NCI-H2029 treated with DMSO at 0.1 percent for 48 hours (cell line): ENCODE results near the gene DAG1.
"Not testable (repeated sequence)": the region's sequence is repeated elsewhere in the genome, so short reads cannot be mapped to it uniquely, and the experiment has no call there.

Experiments
- DNase-seq: peaks from one replicate; lab custom pipeline; 2025; lab: John Stamatoyannopoulos, UW

DAG1 gene

DNA sequence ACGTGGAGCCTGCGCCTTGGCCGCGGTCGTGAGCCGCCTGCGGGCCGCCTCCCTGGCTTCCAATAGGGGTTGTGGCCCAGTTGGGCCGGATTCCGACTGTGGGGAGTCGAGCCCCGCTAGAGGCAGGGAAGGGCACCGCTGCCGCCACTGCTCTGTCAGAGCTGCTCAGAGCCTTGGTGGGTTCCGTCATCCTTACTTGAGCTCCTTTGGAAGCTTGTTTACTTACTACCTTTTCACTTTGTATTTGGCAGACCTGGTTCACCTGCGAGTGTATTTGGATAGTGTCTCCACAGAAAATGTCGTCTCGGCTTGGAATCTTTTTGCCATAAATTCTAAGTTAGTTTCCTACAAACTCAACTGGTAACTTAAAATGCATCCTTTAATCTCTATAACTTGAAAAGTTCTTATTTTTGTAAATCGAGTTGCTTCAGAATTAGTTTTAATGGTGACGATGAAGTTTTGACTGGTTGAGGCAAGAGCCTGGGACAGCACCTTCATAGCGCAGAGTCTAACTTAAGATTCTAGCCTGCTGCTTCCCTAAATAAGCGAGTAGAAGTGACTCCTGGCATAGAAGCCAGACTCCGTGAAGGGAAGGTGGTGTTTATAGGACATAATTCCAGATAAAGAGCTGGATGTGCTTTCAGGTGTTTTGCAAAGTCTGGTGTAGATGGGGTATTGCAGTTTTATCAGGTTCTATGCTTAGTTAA is 800 bp downstream of the DAG1 start:
- no peak for DNase-seq

- DNase-seq = no peak
Observed at GRCh38 chr3:49471856-49472495, 1.9 kb downstream of the DAG1 start.

- DNase-seq = no peak
Observed at GRCh38 chr3:49476563-49476962, 6.5 kb downstream of the DAG1 start.

DNA sequence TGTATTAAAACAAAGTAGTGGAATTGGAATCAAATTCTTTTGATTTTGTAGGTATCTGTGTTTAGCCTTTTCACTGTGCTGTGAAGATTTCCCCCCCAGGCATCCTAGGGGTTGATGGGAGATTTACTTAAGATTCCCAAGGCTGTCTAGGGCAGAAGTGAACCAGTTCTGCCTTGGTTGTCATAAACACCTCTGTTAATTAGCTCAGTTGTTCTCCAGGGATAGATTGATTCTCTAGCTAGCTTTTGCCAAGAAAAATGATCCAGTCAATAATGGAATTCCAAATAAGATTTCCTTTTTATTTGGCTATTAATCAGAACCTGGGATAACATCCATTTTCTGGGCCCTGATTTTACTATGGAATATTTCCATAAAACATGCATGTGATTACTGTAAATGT is 12.7 kb downstream of the DAG1 start:
- DNase-seq = no peak

DNA sequence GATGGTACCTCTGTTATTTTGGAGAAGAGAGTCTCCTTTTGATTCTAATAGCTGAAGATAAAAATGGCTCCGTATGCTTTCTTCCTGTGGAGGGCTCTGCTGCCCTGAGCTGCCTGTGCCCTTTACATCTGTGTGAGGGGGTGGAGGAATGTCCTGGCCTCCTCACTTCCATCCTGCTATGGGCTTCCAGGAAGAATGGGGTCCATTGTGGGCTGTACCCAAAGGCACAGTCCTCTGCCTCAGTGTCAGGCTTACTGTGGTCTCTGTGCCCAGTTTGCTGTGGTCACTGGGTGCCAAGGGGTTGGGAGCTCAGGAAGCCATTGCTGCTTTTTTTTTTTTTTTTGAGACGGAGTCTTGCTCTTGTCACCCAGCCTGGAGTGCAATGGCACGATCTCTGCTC is 14.4 kb downstream of the DAG1 start:
- no peak for DNase-seq

GRCh38 chr3:49489247-49489646 is 19.2 kb downstream of the DAG1 start:
- DNase-seq = no peak

DNA sequence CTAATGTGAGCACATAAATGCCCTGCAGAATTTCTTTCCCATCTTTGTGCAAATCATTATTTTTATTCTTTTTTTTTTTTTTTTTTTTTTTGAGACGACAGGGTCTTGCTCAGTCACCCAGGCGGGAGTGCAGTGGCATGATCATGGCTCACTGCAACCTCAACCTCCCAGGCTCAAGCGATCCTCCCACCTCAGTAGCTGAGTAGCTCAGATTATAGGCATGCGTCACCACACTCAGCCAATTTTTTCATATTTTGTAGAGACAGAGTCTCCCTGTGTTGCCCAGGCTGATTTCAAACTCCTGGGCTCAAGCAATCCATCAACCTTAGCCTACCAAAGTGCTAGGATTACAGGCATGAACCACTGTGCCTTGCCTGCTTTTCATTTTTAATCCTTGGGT is 22.9 kb downstream of the DAG1 start:
- no peak for DNase-seq

GRCh38 chr3:49493901-49494300 is 23.8 kb downstream of the DAG1 start:
- no peak for DNase-seq

GRCh38 chr3:49495023-49495422 is 25.0 kb downstream of the DAG1 start:
- DNase-seq = no peak

DNA sequence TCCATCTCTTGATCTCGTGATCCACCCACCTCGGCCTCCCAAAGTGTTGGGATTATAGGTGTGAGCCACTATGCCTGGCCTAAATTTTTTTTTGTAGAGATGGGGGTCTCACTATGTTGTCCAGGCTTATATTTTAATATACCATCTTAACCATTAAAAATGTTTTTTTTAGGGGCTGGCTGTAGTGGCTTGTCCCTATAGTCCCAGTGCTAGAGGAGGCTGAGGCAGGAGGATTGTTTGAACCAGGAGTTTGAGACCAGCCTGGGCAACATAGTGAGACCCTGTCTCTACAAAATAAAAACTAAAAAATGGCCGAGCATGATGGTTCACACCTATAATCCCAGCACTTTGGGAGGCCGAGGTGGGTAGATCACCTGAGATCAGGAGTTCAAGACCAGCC is 26.8 kb downstream of the DAG1 start:
- DNase-seq = not testable (repeated sequence)

DNA sequence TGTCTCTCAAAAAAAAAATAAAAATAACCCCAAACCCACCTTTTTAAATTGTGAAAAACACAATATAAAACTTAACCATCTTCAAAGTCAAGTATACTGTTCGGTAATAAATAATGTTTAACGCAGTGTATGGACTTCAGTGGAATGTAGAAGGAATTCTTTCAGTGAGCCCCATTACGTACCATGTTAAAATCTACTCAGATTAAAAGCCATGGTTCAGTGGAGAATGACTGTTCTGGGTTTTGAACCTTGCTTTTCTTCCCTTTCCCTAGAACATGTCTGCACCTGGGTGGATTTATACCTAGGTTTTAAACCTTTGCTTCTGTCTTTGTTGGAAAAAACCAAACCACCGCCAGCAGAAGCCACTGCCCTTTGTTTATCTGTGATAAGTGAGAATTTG is 27.5 kb downstream of the DAG1 start:
- no peak for DNase-seq

DNA sequence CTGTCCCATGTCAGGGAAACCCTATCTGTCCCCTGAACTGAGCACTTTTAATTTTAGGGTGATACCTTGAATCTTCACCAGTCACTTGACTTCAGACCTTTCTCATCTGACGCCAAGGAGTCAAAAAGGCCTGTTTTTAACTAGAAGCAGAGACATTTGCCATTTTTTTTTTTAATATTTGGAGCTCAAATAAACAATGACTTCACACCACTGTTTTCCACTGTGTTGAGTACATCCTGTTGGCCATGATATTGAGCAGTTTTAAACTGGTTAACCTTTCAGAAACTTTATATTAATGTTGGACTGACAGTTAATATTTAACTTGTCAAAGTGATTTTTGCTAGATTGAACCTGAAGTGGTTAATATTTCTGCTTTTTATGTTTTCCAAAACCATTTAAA is 28.2 kb downstream of the DAG1 start:
- no peak for DNase-seq

DNA sequence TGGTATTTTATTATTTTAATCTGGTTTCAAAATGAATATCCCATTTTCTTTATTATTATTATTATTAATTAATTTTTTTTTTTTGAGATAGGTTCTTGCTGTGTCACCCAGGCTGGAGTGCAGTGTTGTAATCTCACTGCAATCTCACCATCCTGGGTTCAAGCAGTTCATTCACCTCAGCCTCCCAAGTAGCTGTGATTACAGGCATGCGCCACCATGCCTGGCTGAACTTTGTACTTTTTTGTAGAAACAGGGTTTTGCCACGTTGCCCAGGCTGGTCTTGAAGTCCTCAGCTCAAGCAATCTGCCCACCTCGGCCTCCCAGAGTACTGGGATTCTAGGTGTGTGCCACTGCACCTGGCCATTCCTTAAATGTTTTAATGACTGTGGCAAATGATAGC is 28.6 kb downstream of the DAG1 start:
- DNase-seq = no peak

- no peak for DNase-seq
Observed at GRCh38 chr3:49500205-49500731, 30.2 kb downstream of the DAG1 start.

- no peak for DNase-seq
Observed at GRCh38 chr3:49500732-49501609, 30.9 kb downstream of the DAG1 start.

DNA sequence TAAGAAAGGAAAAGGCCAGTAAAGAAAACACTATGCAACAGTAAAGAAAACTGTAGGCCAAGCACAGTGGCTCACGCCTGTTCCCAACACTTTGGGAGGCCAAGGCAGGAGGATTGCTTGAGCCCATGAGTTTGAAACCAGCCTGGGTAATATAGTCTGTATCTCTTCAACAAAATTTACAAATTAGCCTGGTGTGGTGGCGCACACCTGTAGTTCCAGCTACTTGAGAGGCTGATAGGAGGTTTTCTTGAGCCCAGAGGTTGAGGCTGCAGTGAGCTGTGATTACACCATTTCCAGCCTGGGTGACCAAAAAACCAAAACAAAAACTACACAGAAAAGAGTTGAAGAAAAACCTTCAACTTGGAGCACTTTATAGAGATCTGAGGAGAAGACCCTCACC is 31.8 kb downstream of the DAG1 start:
- DNase-seq = no peak

DNA sequence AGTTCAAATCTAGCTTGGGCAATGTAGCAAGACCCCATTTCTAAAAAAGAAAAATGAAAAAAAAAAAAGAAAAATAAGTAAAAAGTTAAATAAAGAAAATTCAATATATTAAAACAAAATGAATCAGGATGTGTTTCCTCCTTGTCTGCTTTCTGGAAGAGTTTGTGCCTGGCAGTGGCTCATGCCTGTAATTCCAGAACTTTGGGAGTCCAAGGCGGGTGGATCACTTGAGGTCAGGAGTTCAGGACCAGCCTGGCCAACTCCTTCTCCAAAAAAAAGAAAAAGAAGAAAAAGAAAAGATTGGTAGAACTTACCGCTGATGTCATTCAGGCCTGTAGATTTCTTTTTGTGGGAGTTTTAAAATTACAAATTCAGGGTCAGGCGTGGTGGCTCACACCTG is 36.8 kb downstream of the DAG1 start:
- no peak for DNase-seq

DNA sequence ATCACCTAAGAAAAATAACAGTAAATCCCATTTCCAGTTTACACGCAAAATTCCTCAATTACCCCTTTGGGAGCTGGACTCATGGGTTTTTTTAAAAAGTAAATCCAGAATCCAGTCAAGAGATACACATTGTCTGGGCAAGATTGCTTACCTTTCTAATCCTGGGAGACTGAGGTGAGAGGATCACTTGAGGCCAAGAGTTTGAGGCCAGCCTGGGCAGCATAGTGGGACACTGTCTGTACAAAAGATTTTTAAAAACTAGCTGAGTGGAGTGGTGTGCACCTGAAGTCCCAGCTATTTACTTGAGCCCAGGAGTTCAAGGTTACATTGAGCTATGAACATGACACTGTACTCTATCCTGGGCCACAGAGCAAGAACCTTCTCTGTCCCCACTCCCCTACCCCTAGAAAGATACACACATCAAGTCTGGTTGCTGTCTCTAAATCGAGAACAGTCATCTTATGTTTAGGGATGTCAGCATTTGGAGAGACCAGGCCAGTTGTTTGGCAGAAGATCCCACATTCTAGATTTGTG is 39.0 kb downstream of the DAG1 start:
- DNase-seq = no peak

DNA sequence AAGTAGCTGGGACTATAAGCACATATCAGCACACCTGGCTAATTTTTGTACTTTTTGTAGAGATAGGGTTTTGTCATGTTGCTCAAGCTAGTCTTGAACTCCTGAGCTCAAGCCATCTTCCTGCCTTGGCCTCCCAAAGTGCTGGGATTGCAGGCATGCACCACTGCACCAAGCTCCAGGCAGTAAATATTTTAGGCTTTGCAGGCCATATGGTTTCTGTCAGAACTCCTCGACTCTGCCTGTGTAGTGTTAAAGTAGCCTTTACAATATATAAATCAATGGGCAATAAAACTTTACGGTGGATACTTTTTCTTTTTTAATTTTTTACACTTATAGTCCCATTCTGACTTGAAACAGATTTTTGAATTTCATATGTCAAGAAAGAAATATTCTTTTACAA is 41.6 kb downstream of the DAG1 start:
- no peak for DNase-seq

- DNase-seq = no peak
Observed at GRCh38 chr3:49512781-49513355, 42.8 kb downstream of the DAG1 start.

DNA sequence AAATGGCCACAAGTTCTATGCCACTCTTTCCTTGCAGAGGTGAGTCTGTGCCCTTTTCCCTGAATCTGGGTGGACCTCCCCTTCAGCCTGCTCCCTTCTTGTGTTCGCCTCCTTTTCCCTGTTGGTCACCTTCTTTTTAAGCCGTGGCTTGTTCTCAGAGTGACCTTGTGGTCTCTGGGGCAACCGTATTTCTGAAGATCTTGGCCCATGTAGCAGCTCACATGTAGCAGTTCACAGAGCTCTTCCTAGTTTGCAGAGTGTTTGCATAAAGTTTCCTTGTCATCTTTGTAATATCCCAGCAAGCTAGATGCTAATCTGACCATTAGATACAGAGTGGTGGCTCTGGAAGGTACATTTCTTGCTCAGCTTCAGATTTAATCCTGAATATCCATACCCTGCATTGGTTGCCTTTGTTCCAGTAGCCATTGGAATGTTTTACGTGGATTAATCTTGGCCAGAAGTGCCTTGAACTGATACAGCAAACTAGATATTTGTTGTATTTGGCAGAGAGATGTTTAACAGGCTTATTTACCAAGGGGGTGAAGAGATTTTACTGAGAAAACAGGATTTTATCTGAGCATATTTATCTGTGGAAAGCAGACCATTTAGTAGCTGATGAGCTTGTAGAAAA is 43.5 kb downstream of the DAG1 start:
- no peak for DNase-seq

- no peak for DNase-seq
Observed at GRCh38 chr3:49518016-49518415, 47.9 kb downstream of the DAG1 start.
